HG03095 (cell line): ENCODE measurements around the gene CAPN11.

Experiments
- ATAC-seq: cut with Tn5 transposase; IDR thresholded peaks from one replicate; pipeline ENCODE4 v1.9.1; 2021; ENCODE audit warnings: moderate library complexity; ENCODE audit not compliant: unreplicated experiment

CAPN11 gene

GRCh38 chr6:44158770-44159228 is at the start of gene CAPN11:
TSS of gene CAPN11 (plus strand) at chr6:44158820. CDS start at chr6:44158849, 29 bp downstream.
- no peak for ATAC-seq

DNA sequence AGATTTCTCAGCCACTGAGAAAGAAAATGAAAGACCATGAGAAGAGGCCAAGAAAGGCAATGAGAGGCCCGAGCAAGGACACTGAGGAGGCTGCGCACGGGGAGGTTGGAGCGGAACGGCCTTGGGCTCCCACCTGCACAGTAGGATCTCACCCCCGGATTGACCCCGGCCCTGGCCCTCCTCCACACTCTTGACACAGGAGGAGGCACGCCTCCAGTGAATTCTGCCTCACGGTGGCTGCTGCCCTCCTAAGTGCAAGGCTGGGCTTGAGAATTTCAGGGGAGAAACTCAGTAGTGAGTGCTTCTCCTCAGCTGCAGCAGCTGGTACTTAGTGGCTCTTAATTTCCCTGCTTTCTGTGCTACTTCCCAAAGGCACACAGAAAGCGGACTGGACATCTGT is 49.4 kb upstream of the CAPN11 start:
- no peak for ATAC-seq

GRCh38 chr6:44110005-44110676 is 48.5 kb upstream of the CAPN11 start:
- no peak for ATAC-seq

- ATAC-seq, result no peak
Measured at GRCh38 chr6:44110966-44111365, 47.7 kb upstream of the CAPN11 start.

DNA sequence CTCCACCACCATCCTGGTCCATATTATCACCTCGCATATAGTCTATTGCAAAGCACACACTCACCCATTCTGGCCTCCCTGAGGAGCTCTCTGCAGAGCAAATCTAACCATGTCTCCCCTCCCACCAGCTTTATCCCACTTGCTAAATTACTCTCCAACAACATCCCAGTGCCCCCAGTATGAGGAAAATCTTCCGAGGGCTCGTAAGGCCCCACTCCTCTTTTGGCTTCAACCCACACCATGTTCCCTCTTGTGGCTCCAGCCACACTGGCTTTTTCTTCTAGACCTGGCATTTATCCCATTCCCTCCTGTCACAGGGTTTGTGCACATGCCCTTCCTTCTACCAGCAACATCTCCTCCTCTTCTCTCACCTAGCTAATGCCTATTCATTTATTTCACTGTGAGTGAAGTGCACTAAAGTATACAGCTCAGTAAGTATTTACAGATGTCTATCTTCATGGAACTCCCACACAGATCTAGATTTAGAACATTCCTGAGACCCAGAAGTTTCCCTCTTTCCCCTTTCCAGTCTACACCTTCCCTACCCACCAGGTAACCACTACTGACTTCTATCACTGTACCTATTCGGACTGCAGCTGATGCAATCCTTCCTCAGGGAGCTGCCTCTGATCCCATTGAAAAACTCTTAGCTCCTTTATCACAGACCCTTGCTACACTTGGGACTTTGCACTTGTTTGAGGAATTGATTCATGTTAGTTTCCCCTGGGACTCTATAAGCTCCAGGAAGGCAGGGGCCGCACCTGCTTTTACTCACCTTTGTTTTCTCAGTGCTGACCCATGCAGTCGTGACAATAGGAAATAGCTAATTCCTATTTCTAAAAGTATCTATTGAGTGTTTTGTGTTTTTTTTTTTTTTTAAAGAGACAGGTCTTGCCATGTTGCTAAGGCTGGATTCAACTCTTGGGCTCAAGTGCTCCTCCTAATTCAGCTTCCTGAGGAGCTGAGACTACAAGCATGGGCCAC is 46.9 kb upstream of the CAPN11 start:
- no peak for ATAC-seq

- no peak for ATAC-seq
Measured at GRCh38 chr6:44113414-44113813, 45.2 kb upstream of the CAPN11 start.

- no peak for ATAC-seq
Measured at GRCh38 chr6:44115866-44116265, 42.8 kb upstream of the CAPN11 start.

DNA sequence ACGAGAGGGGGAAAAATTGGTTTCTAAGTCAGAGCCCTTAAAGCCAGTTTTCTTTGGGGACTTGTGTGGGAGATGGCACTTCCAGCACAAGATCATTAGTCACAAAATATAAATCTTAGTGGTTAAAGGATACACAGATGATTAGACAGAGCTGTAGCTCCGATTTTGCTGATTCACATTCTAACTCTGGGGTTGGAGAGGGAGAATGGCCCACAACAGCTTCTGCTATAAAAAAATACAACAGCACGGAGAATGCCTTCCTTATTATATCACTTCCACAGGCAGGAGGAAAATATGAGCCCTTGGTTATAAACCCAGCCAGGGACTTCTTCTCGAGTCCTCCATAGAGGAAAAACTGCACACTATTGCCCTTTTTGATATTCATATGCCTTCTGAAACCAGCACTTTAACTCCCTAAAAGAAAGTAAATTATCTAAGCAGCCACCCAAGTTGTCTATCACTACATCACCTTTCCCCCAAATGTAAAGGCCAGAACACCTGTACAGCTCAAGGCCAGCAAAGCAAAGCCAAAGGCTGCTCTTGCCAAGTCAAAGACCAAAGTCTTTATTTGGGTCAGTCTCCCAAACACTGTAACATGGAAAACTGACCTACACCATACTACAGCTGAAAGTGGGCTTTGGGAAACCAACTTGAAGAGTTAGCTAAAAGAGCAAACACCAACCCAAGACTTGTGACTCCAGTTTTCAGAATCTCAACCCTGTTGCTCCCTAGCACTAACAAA is 41.8 kb upstream of the CAPN11 start:
- no peak for ATAC-seq

GRCh38 chr6:44117397-44118128 is 41.1 kb upstream of the CAPN11 start:
- no peak for ATAC-seq

DNA sequence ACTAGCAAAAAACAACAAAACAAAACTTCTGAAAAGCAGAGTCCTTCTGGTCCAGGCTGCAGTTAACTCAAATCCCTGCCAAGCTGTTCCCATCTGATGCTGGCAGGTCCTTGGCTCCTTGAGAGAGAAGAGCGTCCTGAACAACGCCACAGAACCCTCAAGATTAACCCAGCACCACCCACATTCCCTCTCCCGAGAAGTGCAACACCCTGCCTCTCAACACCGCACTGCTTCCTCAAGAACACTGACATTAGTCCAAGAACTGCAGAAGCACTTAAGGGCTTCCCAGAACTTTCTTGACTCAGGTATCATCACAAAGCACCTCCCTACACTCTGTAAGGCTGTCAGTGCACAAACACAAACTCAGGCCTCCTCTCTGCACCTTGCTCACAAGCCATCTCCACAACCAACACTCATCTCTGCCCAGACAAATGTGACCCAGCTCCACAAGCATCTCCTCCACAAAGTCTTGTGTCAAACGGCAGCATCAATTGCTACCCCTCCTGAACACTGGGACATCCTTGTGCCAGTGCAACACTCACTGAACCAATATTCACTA is 38.8 kb upstream of the CAPN11 start:
- ATAC-seq, result no peak

DNA sequence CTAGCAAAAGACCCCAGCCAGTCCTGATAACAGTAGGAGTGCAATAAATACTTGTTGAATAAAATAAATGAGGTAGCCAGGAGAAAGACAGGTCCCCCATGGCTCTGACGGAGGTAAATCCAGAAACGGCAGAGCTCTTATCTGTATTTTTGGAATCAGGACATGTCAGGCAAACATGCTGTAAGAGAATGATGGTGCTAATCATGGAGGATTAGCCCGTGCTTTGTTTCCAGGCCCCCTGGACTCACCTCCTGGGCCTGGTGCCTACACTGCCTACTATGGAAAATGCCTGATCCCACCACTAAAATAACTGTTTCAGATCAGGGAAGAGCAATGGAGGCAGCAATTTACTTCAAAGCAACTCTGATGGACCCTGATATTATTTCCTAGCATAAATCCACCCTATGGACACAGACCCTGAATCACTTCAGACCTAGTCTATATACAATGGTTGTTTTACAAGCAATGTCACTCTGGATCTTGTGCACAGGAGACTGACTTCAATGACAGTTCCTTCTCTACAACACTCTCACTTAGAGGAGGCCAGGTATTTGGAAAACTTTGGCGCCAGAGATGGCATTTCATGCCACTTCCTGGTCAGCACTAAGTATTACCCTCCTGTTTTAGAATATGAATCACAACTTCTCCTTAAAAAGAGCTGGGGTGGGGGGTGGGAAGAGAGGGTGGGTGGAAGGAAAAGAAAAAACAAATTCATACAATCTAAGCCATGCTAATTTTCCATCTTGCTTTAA is 37.8 kb upstream of the CAPN11 start:
- no peak for ATAC-seq

- ATAC-seq, result no peak
Measured at GRCh38 chr6:44122801-44123200, 35.8 kb upstream of the CAPN11 start.

- no peak for ATAC-seq
Measured at GRCh38 chr6:44123544-44123943, 35.1 kb upstream of the CAPN11 start.

GRCh38 chr6:44126320-44127149 is 32.1 kb upstream of the CAPN11 start:
- ATAC-seq, result no peak

GRCh38 chr6:44127186-44128019 is 31.2 kb upstream of the CAPN11 start, which contains the start of the genes MRPL14 and TMEM63B:
TSS of gene MRPL14 (minus strand) at chr6:44127452. CDS start at chr6:44116611, 10,841 bp downstream.
TSS of gene TMEM63B (plus strand) at chr6:44127554. CDS start at chr6:44134585, 7,031 bp downstream.
- ATAC-seq, result peak; percentile 52

- ATAC-seq, result no peak
Measured at GRCh38 chr6:44128020-44128917, 30.4 kb upstream of the CAPN11 start.
